HT-29 (cell line): ENCODE data around the gene TRIM9. TPM values are rescaled to one million over a fixed set of nuclear protein-coding genes. Genes with fewer than 3 reads are reported as not detected.
"Not testable (repeated sequence)": the region's sequence is repeated elsewhere in the genome, so short reads cannot be mapped to it uniquely, and the experiment has no call there.

Experiments
- DNase-seq: peaks from one replicate; pipeline ENCODE4 v3.0.0-alpha.2; 2015; ENCODE audit warnings: low spot score
- total RNA-seq: library from RNA; depleted of rRNA; stranded (reverse); fragments of >200 nt; shearing (Covaris generic); gene quantifications from 2 replicates; pipeline ENCODE4 v1.2.3, GENCODE V29; 2014

TRIM9 gene
- total RNA-seq, 1 experiment from 2014 or later: not detected

DNA sequence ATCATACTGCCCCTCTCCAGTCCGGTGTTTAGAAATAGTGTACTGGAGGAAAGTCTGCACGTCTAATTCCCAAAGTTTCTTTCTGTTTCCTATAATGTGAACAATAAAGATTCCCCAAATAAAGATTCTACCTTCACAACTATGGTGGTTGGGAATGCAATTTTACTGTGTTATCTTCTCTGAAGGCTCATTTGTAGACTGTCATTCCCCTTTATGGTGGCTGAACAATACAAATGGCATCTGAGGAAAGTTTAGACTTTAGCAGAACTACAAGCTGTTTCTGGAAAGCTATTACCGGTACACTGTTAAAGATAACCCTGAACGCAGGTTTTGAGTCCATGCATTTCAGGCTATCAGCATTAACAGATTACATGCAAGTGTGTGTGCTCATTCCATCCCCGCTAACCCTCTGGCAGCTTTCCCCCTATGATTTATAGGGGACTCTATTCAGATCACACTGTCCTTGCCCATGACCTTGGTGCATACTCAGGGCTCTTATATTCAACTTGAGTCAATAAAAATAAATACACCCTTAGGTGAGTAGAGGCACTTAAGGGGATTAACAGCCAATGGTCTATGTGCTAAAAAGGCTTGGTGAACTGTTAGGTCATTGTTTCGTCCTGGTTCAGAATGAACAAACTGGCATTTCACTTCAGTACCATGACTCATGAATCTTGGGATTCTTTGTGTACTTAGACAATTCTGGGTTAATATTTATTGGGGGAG lies 89.9 kb downstream of the TRIM9 start:
- DNase-seq: peak; percentile 9

DNA sequence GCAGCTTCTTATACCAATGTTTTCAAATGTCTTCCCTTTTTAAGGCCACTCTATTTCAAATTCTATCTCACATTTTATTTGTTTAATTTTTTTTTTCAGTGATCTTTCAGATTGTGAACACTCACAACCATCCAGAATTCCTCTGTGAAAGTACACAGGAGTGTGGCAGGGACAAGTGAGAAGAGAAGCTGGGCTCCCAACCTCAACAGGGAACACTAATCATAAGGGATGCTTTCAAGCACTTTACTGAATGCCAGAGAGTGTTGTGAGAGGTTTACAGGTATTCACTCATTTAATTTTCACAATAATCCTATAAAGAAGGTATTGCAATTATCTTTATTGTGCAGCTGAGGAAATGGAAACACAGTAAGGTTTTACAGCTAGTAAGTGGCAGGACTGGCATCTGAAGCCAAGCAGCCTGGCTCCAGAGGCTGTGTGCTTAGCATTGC lies 90.5 kb downstream of the TRIM9 start:
- no peak for DNase-seq

DNA sequence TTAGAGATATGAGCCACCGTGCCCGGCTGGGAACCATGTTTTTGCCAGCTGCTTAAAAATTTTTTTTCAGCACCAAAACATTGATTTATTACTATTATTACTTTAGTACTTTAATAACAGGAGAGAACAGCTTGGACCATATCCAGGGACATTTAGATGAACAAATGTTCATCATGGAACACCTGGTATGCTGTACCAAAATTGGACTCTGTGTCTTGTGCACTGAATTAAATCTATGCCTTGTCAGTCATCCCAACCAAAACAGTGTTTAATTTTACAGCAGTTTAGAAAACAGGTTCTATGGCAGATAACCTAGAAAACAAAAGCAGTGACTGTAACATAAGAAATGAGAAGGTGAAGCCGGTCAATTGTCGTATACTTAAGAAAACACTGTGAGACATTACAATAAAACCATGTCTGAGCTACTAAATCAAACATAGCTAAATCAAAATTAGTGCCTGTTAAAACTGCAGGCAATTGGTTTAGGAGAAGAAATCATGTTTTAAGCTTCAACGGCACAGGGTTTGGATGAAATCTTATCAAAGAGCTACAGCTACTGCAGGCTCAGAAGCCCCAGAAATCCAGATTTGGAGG lies 92.4 kb downstream of the TRIM9 start:
- DNase-seq: no peak

DNA sequence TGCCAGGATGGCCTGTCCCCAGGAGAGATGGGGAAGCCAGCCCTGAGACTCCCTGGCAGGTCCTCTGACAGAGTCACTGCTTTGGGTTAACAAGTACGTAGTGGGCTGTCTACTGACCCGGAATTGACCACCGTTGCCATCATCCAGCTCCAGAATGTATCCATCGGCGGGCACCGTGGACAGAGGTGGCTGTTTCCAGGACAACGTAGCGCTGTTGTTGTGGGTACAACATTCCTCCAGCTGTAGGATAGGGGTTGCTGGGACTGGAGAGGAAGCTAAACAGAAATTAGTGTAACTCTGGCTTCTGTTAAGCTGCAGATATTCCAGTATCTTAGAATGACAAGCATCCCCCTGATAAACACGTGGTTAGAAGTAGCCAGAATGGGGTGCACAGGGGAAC lies 94.3 kb downstream of the TRIM9 start:
- DNase-seq: no peak

DNA sequence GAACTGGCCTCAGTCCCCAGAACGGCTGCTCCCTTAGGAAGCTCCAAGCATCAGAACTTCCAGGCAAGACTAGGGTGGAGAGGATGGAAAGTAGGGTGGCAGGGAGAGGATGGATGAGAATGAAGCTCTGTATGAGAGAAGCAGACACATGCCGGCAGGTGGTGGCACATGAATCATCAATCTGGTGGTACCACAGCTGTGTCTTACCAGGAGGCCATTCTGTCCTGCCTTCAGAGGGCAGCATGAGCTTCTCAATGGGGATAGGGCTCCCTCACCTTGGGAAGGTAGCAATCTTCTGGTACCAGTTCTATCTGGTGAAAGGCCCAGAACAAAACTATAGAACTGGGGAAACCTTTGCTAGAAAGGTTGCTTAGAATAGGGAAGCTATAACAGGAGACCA lies 95.2 kb downstream of the TRIM9 start:
- DNase-seq: peak; percentile 4

DNA sequence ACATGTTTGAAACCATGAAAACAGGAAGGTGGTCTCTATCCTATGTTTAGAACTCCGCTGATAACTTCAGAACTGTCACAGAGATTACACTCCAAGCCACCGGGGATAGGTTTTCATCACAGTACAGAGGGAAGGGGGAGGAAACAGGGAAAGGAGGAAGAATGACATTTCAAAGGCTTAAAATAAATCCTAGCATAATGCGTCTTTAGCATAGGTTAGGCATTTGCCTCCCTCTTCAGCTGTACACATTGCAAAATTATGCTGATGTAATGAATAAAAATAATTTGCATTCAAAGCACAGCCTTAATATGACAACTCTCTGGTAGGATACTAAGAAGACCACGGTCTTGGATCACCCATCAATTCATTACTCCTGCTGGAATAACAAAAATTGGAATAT lies 96.3 kb downstream of the TRIM9 start:
- DNase-seq: no peak

DNA sequence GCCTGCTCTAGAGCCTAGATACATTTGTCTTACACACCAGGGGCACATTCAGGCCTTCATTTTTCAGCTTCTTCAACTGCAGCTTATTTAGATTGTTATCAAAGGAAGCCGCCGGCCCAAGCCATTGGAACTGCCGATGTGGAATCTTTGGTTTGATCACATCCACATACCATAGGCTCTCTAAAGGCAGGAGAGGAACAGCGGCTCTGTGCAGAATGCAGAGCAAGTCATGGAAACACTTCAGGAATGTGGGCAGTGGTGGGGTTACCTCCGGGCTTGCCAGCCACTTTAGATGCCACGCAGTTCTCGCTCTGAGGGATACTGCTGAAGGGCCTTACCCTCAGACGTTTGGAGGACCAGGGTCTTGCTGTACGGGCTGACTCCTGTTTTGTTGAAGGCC lies 97.2 kb downstream of the TRIM9 start:
- DNase-seq: no peak

DNA sequence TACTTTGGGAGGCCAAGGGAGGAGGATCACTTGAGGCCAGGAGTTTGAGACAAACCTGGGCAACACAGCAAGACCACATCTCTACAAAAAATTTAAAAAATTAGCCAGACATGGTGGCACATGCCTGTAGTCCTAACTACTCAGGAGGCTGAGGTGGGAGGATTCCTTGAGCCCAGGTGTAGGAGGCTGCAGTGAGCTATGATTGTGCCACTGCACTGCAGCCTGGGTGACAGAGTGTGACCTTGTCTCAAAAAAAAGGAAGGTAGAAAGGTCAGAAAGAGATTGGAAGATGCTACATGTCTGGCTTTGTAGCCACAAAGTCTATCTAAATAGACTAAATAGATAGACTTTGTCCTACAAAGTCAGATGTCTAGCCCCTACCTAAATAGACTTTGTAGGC lies 100.7 kb downstream of the TRIM9 start:
- DNase-seq: not testable (repeated sequence)

DNA sequence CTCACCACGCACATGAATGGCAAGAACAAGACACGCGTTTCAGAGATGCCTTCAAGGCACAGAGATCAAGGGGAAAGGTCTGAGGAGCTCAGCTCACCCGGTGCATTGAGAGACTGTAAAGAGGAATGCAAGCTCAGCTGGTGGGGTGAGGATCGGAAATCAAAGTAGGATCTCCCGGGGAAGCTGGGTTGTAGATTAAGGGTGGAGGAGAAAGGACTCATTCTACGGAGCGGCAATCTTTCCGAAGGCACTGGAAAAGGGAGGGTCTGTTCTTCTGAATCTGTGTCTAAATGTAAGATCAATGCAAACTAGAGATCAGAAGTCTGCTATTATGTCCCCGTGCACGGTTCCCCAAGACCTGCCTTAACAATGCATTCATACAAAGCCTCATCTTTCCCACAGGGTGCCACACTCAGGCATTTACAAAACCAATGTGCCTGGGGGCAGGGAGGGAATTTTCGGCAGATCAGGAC lies 109.0 kb downstream of the TRIM9 start:
- DNase-seq: no peak

DNA sequence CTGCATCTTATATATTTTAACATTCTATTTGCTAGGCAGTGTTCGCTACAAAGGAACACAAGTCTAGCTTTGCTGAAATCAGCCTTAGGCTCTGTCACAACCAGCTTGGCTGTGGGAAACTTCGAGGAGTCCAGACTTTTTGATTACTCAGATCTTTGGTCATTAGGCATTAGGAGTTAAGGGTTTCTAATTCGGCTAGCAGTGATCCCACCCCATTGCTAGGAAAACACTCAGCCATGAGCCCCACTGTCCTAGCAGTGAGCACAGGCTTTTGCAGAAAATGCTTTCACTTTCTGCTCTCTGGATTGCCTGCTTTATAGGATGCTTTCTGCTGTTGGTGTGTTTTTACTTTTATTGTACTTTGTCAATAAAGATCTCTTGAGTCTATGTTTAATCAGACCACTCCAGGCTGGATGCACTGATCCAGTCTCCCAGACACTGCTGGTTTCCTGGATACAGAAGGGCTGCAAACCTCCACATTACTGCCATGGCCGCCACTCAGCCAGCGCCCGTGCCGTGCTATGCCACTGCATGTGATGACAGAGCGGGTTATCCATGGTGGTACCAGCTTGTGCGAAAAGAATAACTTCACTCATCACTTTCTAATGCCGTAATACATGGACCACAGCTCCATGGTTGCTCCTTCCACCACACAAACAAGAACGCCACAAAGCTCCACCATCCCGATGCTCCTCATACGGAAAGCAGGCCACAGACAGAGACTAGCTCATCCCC lies 109.6 kb downstream of the TRIM9 start:
- no peak for DNase-seq

DNA sequence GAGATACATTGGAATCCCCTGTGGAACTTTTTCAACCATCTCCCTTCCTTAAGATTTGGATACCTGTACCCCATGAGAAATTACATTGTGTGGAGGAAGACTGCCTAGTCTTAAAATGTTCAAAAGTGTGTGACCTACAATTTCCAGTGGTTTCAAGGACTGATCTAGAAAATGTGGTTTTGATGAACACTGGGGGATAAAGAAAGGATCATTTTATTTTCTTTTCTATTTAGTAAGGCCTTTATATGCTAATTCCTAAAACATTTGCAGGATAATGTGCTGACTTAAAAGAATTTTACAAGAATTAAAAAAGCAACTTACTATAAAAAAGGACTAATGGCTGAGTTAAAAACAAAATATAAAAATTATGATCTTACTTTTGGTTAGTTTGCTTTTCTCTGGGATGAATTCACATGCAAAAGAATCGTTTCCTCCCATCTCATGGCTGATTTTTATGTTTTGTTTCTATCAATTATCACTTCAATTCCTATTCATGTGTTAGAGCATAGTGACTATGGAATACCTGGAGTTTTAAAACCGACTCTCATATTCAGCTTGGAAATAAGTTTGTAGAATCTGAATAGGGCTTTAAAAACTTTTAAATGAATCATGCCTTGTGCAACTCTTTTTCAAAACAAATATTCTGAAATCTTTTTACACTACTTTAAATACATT lies 110.7 kb downstream of the TRIM9 start:
- no peak for DNase-seq

DNA sequence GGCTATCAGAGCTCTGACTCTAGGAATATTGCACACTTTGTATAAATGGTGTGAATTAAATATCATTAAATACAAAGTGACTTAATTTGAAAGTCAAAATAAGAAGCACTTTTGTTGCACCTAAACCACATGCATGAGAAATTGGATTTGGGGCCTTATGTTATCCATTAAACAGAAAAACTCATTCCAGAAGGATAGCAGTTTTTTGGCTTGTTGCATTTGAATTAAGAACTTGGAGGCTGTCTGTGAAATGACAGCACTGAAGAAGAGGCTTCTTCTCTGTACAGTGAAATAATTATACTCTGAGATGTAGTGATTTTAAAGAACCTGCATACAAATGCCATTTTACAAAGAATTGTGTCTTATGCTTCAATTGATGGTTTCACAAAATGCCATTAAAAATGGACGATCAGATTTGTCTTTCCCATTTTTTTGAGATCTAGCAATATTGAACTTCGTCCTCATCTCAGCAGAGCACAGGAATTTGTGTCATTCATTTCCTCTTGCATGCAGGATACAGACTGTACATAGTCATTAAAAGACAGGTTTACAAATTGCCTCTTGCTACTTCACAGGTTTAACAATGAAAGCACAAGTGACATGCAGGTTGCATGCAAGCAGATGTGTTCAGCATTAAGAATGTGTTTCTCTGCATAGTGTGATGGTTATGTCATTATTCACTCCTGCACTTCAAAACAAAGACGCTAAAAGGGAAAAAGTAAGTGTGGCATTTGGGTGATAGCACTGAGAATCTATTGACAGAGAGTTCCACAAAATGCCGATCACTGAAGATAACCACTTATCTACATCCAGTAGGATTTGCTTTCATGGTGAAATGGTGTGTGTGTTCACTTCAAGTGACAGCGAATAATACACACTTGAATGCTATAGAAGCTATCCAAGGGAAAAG lies 114.7 kb downstream of the TRIM9 start:
- DNase-seq: no peak

DNA sequence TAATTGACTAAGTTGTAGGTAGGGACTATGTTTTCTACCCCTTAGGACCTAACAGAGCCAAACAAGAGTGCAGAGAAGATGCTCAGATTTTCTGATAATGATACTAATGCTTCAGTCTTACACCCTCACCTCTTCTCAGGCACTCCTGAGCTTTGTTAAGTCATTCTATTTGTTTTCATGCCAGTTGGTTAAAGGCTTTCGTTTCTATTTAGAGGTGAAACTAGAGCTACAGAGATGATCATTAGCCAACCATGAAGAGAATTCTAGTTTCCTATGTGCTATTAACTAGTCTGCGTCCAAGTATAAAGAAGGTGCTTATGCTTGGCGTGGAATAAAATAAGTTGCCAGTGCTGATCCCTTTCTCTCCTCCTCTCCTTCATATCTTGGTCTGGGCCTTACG lies 116.0 kb downstream of the TRIM9 start:
- no peak for DNase-seq

DNA sequence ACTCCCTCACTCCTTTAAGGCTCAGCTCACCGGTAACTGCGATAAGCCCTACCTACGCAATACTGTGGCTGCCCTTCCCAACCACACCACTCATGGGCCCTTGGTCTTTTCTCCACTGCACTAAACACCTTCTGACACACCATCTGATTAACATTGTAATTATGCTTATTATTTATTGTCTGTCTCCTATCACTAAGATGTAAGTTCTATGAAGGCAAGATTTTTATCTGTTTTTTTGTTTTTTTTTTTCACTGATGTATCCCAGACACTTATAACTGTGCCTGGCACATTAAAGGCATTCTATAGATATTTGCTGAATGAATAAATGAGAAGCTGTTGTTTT lies 116.4 kb downstream of the TRIM9 start:
- no peak for DNase-seq

DNA sequence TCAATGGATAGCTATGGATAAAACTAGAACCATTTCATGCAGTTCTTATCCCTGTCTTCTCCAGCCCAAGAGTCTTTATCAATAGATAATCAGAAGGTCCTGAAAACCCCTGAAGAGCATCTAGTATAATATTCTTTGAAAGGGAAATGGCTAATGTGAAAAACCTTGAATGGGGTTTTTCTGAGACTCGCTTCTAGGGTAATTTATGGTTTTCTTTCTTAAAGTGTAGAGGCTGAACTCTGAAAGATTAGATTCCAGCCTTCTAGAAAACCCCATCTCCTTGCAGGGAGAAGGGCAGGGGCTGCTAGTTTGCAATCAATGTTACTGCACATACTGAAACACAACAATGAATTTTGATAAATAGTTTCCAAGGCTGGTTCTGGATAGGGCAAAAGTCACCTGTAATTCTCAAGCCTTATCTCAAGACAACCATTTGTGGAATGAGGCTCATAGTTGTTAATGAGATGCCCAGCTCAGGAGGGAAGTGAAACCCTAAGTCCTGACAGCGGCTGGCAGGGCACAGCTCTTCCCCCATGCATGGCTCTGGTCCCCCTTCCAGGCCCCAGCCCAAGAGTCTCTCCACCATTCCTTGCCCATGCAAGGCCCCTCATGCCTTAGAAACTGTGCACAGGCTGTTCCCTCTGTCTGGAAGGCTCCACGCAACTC lies 116.9 kb downstream of the TRIM9 start:
- no peak for DNase-seq

DNA sequence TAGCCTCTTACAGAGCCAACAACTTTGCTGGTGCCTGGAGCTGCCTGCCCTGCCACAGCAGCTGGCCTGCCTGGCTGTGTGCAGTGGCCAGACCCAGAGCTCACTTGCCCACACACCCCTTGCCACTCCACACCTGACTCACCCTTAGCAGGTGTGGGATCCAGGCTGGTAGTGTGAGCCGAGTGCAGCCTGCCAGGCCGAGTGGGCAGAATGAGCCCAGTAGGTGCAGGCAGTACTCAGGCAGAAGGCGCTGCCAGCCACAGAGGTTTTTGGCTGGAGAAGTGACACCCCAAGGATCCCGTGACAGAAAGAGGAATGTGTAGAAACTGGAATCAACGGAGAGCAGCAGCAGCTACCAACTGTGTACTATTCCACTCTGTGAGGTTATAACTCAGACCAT lies 120.8 kb downstream of the TRIM9 start:
- DNase-seq: no peak

DNA sequence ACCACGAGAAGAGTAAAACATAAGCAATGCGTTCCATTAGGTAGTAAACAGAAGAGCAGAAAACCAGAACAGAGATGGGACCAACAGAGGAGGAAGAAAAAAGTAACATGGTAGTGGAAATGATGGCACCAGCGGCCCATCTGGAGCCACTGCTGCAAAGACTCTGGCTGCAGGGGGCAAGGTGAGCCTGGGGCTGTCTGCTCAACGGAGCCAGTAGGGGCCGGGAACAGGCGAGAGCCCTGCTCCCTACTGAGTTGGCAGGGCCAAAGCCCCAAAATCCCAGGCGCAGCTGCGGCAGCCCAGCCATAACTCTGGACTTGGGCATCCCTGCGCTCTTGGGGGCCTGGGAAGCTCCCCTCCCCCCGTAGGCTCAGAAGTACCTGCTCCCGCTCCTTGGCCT lies 122.2 kb downstream of the TRIM9 start:
- no peak for DNase-seq

DNA sequence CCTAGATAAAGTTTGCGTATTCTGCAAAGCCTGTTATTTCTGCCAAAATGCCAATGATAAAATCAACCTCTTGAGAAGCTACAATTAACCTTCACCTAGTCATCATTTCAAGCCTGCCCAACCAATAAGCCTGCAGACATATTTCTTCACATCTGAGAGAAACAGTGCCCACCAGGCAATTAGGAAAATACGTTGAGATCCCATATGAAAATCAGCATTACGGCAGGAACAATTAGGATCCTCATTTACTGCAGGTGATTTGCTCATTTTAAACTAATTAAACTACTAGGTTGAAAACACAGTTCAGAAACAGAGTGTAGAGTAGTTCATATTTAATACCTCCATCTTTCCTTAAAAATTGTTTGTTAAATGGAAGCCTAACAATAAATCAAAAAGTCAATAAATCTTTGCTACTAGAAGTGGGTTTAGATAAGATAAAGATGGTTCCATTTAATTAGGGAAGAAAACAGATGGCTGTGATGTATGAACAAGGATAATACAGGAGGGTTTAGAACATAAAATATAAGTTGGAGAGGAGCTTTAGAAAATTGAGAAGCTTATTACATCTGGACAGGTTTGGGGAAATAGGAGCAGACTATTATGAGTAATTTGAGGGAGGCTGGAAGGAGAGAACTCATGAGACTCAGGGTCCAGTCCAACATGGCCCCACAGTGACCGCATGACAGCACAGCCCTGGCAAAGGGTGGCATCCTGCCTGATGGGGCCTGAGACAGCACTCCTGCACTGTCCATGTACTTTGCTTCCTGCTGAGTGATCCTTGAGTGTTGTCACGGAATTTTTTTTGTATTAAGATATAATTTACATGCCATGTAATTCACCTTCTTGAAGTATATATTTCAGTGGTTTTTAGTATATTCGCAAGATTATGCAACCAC lies 123.8 kb downstream of the TRIM9 start:
- no peak for DNase-seq

DNA sequence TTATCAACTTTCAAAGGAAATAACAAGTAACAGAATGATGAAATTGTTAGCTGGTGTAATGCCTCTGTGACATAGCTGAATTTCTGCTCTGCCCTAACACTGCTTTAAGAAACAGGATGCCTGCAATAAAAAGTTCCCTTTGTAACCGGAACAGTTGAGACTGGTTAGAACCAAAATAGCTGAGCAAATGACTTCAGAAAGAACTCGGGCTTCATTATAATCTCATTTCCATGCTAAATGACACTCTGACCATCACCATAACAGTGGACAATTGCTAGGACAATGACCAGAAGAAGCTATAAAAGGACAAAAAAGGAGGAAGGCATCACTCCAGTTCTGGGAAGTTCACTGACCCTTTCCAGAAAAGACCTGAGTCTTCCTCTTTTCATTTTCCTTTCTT lies 127.1 kb downstream of the TRIM9 start:
- DNase-seq: no peak

DNA sequence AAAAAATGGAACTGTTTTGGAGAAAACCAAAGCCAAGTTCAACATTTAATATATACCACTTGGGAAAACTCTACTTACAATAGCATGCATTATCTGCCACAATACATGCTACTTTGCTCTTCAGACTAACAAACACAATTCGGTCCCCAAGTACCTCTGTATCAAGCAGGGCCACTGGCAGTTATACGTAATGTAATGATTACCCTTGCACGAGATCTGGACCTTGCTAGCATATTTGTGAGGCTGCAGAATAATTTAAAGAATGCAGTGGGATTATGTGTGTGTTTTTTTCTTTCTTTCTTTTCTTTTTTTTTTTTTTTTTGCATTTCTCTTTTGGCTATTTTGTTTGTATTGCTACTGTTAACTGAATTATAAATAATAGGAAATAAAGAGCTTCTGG lies 127.8 kb downstream of the TRIM9 start:
- DNase-seq: no peak
